GM12878 (cell line): ENCODE results near the gene LRRN4CL. TPM values are rescaled to one million over a fixed set of nuclear protein-coding genes. Genes with fewer than 3 reads are reported as not detected.

Source experiments
- ATAC-seq: fragments of 200-7000 bp; cut with Tn5 transposase; 3 replicates; pipeline ENCODE4 v1.9.1; 2020; ENCODE audit warnings: mild to moderate bottlenecking, moderate library complexity
- BruUV-seq: library from RNA; stranded (reverse); fragments of 400-500 nt; replicated peaks from 2 replicates; lab custom pipeline; 2021; lab: Mats Ljungman, UMichigan
- CTCF ChIA-PET: fragments of 300-600 bp; sonication (Branson Sonifier 250); formaldehyde crosslinking; extraction: SDS; loops from one replicate; lab custom pipeline; 2021; ENCODE audit warnings: inconsistent platforms; lab: Yijun Ruan, JAX
- POLR2A ChIA-PET: fragments of 350-600 bp; formaldehyde crosslinking; extraction: SDS; loops from one replicate; lab custom pipeline; 2021; ENCODE audit warnings: inconsistent platforms; lab: Charles Lee
- RAD21 ChIA-PET: fragments of 300-600 bp; sonication (Branson Sonifier 250); formaldehyde crosslinking; loops from one replicate; lab custom pipeline; 2023; ENCODE audit warnings: antibody characterized with exemption; ENCODE audit not compliant: unreplicated experiment; lab: Charles Lee
- SMC1A ChIA-PET: fragments of 300-600 bp; sonication (Branson Sonifier 250); formaldehyde crosslinking; loops from one replicate; lab custom pipeline; 2023; ENCODE audit not compliant: unreplicated experiment, uncharacterized antibody; lab: Charles Lee
- DNase-seq: peaks from one replicate; pipeline ENCODE4 v3.0.0-alpha.2; 2011; ENCODE audit warnings: low read depth, low spot score
- FAIRE-seq: peaks from 3 replicates; lab custom pipeline; 2011; peaks lifted over from hg19 to GRCh38; lab: Jason Lieb, UNC
- H2AFZ ChIP-seq: 2 replicates; pipeline ENCODE4 v1.6.0; 2011; ENCODE audit warnings: low read depth, low read length, control low read depth; ENCODE audit not compliant: control insufficient read depth
- H3K27ac ChIP-seq: 2 replicates; pipeline ENCODE4 v1.5.1; 2011; ENCODE audit warnings: control low read depth; ENCODE audit not compliant: control insufficient read depth, insufficient read depth
- H3K27me3 ChIP-seq, 2 experiments: replicated peaks in 1 of 2; 2 replicates each; pipeline versions ENCODE4 v1.6.0 to v1.6.1; 2011; ENCODE audit warnings: low read length in 1 of 2; ENCODE audit not compliant: control insufficient read depth in 2 of 2, insufficient read depth in 2 of 2
- H3K36me3 ChIP-seq, 2 experiments: 2 replicates each; pipeline ENCODE4 v1.5.1; 2011; ENCODE audit warnings: low read length in 1 of 2; ENCODE audit not compliant: control insufficient read depth in 2 of 2, insufficient read depth in 2 of 2
- H3K4me1 ChIP-seq: 2 replicates; pipeline ENCODE4 v1.6.1; 2011; ENCODE audit warnings: mild to moderate bottlenecking, low read length, moderate library complexity, mixed read lengths; ENCODE audit not compliant: control insufficient read depth, insufficient read depth
- H3K4me2 ChIP-seq: 2 replicates; pipeline ENCODE4 v1.6.0; 2011; ENCODE audit warnings: control low read depth; ENCODE audit not compliant: control insufficient read depth, insufficient read depth
- H3K4me3 ChIP-seq: fragments of 200-600 bp; sonication (generic); 2 replicates; pipeline ENCODE4 v1.5.1; 2016
- H3K79me2 ChIP-seq: 2 replicates; pipeline ENCODE4 v1.6.0; 2011; ENCODE audit warnings: low read length; ENCODE audit not compliant: control insufficient read depth, insufficient read depth
- H3K9ac ChIP-seq: 2 replicates; pipeline ENCODE4 v1.8.0; 2011; ENCODE audit warnings: low read length, control low read depth, mixed read lengths; ENCODE audit not compliant: control insufficient read depth, insufficient read depth
- H3K9me3 ChIP-seq: replicated peaks from 3 replicates; pipeline ENCODE4 v1.5.1; 2011; ENCODE audit warnings: mild to moderate bottlenecking, low read length; ENCODE audit not compliant: control insufficient read depth, insufficient read depth
- H4K20me1 ChIP-seq: 2 replicates; pipeline ENCODE4 v1.6.0; 2011; ENCODE audit not compliant: control insufficient read depth, insufficient read depth
- BACH1 ChIP-seq: fragments of 450-650 bp; IDR thresholded peaks from 2 replicates; pipeline ENCODE4 v1.6.1; 2017; ENCODE audit warnings: mild to moderate bottlenecking, borderline replicate concordance
- CREM ChIP-seq: IDR thresholded peaks from 2 replicates; pipeline ENCODE4 v1.6.1; 2014; ENCODE audit warnings: antibody characterized with exemption, low read depth
- FOXM1 ChIP-seq: IDR thresholded peaks from 2 replicates; pipeline ENCODE4 v1.6.1; 2012; ENCODE audit warnings: low read depth, mild to moderate bottlenecking, inconsistent platforms, low read length, moderate library complexity
- MTA2 ChIP-seq: fragments of 450-650 bp; IDR thresholded peaks from 2 replicates; pipeline ENCODE4 v1.6.1; 2016; ENCODE audit warnings: low read depth, mild to moderate bottlenecking, moderate library complexity
- NKRF ChIP-seq: fragments of 450-650 bp; conservative IDR thresholded peaks from 2 replicates; pipeline ENCODE4 v1.6.1; 2017; ENCODE audit warnings: mild to moderate bottlenecking, moderate library complexity
- POLR2AphosphoS2 ChIP-seq: IDR thresholded peaks from 2 replicates; pipeline ENCODE4 v1.6.1; 2011; ENCODE audit warnings: low read depth, mild to moderate bottlenecking, low read length, improper control_type of control experiment, moderate library complexity
- SKIL ChIP-seq: fragments of 450-650 bp; IDR thresholded peaks from 2 replicates; pipeline ENCODE4 v1.6.1; 2017; ENCODE audit warnings: mild to moderate bottlenecking, low read depth, inconsistent platforms; ENCODE audit not compliant: poor library complexity, severe bottlenecking
- SMAD1 ChIP-seq: fragments of 450-650 bp; IDR thresholded peaks from 2 replicates; pipeline ENCODE4 v1.6.1; 2018; ENCODE audit warnings: mild to moderate bottlenecking, low read depth; ENCODE audit not compliant: partially characterized antibody
- WGBS: methylation state at CpG from one replicate; pipeline ENCODE4 v1.1.6; 2016; ENCODE audit warnings: low lambda C conversion rate; ENCODE audit not compliant: insufficient replicate concordance, insufficient coverage; ENCODE audit errors: missing lambda C conversion rate; 5-methylcytosine and 5-hydroxymethylcytosine counted together
- in situ Hi-C: fragments of 300-500 bp; cut with MboI; formaldehyde crosslinking; loops from 9 replicates; pipeline ENCODE4 v1.14.3; 2018; ENCODE audit warnings: mixed read lengths
- intact Hi-C: fragments of 100-400 bp; cut with micrococcal nuclease; formaldehyde crosslinking; loops from one replicate; pipeline ENCODE4 v1.14.2; 2022; ENCODE audit not compliant: unreplicated experiment
- polyA plus RNA-seq, 11 experiments: library from polyadenylated mRNA; depleted of rRNA in 4 of 11; unstranded in 6 of 11; stranded (reverse) in 5 of 11; fragments of >200 nt; fragmentation: Nextera tagmentation in 4 of 11; fragmentation: Illumina TruSeq in 1 of 11; extraction: Ambion mirVana in 4 of 11; extraction: Trizol in 1 of 11; gene quantifications; 1 replicate in 1 of 11; 2 replicates in 10 of 11; pipeline versions ENCODE4 v1.2.1 to v1.2.3, GENCODE V29; 2011 to 2016; ENCODE audit warnings: inconsistent platforms in 2 of 11, missing spikeins in 2 of 11, low read depth in 1 of 11
- total RNA-seq, 4 experiments: library from RNA; depleted of rRNA in 3 of 4; stranded (reverse); fragments of >200 nt in 3 of 4; fragmentation: Illumina TruSeq in 1 of 4; extraction: Trizol in 1 of 4; gene quantifications; 2 replicates each; pipeline versions ENCODE4 v1.2.1 to v1.2.3, GENCODE V29; 2013 to 2021

The LRRN4CL gene
- total and polyA plus RNA-seq, 10 of the 15 experiments (the other 5 are each of a cell fraction or from before 2014, with no cell fraction given), result 0.01 to 0.06 TPM; not detected in 8

GRCh38 chr11:62716816-62717215 is 27.5 kb upstream of the LRRN4CL start:
- H3K36me3 ChIP-seq, result peaks cover 29 to 59% of the 10 kb centered on the region in 2 experiments
- H3K27ac ChIP-seq, result no peak overlapping the region
- H3K4me1 ChIP-seq, result peaks cover 13% of the 10 kb centered on the region
- peaks cover 11% of the 10 kb centered on the region for H3K79me2 ChIP-seq
- in situ Hi-C loops, result no loop called here
- ChIA-PET SMC1A (no interaction called here), POLR2A (interaction anchor here (1.0 to 5.5 kb wide), 3 partner anchors 10 to 89 kb away, joined by 3 to 40 read pairs (median 3); partner anchors contain the start of genes HNRNPUL2, POLR2G and TTC9C), CTCF (interaction anchor here (1.0 to 1.2 kb wide), 2 partner anchors 15 to 36 kb away, joined by 3 read pairs; no protein-coding TSS in a partner anchor), RAD21 (no interaction called here)
- no peaks in the 10 kb centered on the region for H3K9me3 ChIP-seq
- no peak for DNase-seq
- ATAC-seq, result no peak
- H2AFZ ChIP-seq, result no peak overlapping the region
- no peaks in the 10 kb centered on the region for H3K27me3 ChIP-seq
- intact Hi-C loops, result no loop called here
- no peak overlapping the region for H3K4me3 ChIP-seq
- over 99% methylated on average over 11 of the region's 11 CpGs for WGBS
- no TSS peak for BruUV-seq
- no peak overlapping the region for H3K9ac ChIP-seq
- no peaks in the 10 kb centered on the region; the same call in 1 of the 2 replicates for H4K20me1 ChIP-seq
- FAIRE-seq, result no peak
- no peak overlapping the region for H3K4me2 ChIP-seq
- TF ChIP-seq FOXM1, result no peak
- no peak for TF ChIP-seq POLR2AphosphoS2
- TF ChIP-seq CREM, result no peak
- no peak for TF ChIP-seq MTA2
- no peak for TF ChIP-seq SMAD1
- TF ChIP-seq NKRF, result no peak
- TF ChIP-seq BACH1, result no peak
- no peak for TF ChIP-seq SKIL
